Stimulated activated CD8-positive, alpha-beta memory T cell treated with anti-CD3 and anti-CD28 coated beads, Interleukin-12 subunit alpha, Interleukin-12 subunit beta, amount 100 ng/mL, for 24 hours (primary cell): ENCODE results near the gene OMP.
"Not testable (repeated sequence)": the region's sequence is repeated elsewhere in the genome, so short reads cannot be mapped to it uniquely, and the experiment has no call there.

Experiments used
- DNase-seq: peaks from one replicate; pipeline ENCODE4 v3.0.0-alpha.2; 2020; ENCODE audit errors: extremely low read depth

OMP gene

GRCh38 chr11:77086521-77087472, 15.8 kb upstream of the OMP start:
- no peak for DNase-seq

- DNase-seq, result no peak
These were observed 14.9 kb upstream of the OMP start for GRCh38 chr11:77087723-77088225.

DNA sequence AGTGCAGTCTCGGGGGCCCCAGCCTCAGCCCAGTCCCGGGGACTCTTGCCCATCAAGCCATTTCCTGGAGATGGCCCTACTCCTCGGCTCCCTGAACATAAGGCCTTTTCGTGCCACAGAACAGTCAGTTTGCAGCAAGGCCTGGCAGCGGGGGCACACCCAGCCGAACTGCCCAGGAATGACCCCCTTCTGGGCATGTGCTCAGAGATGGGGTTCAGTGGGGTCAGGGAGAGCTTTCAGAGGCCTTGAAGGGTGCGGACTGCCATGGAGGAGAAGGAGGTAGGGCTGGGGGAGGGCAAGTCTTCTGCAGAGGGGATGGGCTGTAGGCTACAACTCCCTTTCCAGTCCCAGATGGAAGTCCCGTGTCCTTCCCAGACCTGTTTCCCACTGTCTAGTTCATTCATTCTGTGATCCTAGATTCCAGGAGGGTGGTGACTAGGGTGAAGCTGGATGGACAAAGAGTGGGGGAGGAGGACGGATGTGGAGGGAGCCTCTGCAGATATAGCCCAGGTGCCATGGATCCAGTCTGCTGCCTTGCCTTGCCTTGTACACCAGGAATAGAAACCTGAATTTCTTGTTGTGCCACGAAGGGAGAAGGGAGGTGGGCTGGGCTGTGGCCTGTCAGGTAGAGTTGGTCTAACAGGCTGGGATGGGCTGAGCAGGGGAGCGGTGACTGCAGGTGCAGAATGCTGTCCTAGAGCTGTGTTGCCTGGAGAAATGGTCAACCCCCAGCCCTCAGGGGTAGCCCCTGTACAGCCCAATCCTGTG, 14.2 kb upstream of the OMP start:
- no peak for DNase-seq

DNA sequence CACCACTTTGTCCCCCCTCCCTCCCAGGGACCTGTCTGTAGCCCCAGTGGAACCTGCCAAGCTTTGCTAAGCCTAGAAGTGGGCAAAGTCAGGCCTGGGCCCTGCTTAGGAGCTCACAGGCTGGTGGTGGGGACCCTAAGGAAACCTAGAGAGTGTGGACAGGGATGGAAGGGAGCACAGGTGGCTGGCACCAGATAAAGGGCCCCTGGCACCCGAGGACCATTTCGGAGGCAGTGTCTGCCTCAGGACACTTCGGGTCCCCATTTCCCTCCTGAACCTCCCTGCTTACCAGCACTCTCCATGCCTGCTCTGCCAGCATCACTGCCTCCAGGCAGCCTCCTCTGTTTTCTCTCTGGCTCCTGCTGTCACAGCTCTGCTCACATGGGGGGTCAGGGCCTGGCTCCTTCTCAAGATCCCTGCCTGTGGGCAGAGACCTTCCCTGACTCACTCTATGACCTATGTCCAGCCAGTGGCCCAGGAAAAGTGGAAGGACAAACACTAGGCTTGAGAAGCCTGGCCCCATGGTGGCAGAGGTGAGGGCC, 13.6 kb upstream of the OMP start:
- DNase-seq, result no peak

DNA sequence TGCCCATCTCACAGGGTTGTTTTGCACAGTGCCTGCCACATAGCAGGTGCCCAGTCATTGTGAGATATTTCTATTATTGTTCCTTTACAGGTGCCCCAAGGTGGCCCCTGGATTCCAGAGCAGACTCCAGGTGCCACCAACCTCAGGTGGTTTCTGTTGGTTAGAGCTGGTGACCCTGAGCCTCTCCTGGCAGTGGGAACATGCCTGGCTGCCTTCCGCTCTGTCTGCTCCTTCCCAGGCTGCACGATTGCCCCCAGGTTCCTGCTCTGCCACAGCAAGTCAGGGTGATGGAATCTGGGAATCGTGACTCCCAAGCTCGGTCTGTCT, 12.6 kb upstream of the OMP start:
- no peak for DNase-seq

GRCh38 chr11:77090373-77091111, 12.1 kb upstream of the OMP start:
- DNase-seq, result no peak

- DNase-seq, result no peak
These were observed 11.3 kb upstream of the OMP start for GRCh38 chr11:77091146-77091940.

- no peak for DNase-seq
These were observed 10.3 kb upstream of the OMP start for GRCh38 chr11:77092382-77092781.

GRCh38 chr11:77093056-77093891, 9.4 kb upstream of the OMP start:
- no peak for DNase-seq

- DNase-seq, result no peak
These were observed 8.4 kb upstream of the OMP start for GRCh38 chr11:77093987-77094840.

GRCh38 chr11:77094841-77095365, 7.7 kb upstream of the OMP start:
- DNase-seq, result no peak

DNA sequence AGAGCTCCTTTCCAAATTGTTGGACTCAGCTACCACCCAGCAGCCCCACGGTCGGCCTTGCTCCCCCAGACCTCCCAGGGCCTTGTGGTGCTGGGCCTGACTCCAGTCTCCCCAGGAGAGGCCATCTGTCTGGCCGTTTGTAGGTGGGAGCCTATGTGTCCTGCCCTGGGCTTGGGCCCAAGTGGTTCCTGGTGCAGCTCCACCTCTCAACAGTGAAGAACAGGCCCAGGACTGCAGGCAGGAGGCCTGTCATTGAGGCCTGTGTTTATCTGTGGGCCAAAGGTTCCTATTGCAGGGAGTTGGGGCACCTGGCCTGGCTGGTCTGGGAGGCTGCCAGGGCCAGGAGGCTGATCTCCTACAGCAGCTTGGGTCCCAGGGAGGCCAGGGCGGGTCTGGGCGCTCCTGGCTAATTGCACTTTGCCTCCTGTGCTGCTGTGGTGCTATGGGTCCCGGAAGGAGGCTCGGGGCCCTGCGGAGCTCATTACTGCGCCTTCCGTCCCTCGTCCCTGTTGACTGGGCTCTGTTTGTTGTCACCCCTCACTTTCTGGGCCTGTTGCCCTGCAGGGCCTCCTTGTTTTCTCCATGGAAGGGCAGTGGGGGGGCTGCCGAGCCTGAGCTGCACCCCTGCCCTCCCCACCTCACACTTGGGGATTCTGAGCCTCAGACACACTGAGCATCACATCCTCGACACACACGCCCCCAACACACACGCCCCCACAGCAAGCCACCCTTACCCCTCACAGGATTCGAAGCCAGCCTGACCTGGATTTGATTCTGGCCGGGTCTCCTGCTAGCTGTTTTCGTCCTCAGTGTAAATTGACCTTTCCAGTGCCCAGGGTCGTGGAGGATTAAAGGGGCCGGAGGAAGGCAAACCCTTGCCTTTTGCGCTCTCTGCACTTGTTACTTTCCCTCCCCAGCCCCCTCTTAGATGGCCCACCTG, 6.8 kb upstream of the OMP start:
- DNase-seq, result no peak

GRCh38 chr11:77096591-77097019, 6.0 kb upstream of the OMP start:
- DNase-seq, result no peak

GRCh38 chr11:77097180-77097579, 5.5 kb upstream of the OMP start:
- not testable (repeated sequence) for DNase-seq

DNA sequence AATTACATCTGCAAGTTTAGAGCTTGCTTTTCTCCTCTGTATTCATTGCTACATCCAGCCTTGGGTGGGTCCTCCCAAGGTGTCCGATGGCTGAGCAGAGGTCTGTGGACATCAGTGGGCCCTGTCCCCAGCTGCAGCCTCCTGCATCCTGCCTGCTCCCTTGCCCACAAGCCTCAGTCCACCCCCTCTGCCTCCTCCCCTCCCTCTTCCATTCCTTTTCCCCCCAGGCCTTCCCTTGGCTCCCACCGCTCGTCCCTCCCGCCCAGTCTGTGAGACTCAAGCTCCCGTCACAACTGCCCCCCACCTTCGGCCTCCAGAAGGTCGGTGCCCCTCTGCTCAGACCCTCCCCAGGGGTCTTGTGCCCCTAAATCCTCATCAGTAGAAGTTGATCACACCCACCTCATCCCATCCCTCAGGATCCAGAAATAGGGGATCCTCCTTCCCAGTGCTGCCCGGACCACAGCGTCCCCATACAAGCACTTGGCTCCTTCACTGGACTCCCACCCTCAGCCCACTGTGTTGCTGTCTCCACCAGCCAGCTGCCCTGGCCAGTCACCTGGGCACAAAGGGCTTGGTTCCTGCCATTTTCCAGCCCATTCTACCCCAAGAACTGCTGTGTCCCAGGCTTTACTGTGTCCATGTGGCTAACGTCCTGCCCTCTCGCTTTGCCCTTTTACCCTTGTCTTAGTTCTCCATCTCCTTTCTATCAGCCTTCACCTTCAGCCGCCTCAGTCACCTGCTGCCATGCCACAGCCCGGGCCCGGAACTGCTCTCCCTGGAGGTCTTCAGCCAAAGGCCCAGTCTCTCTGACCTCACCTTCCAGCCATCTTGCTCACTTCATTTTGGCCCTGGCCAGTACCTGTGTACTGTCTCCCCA, 2.2 kb upstream of the OMP start:
- no peak for DNase-seq

DNA sequence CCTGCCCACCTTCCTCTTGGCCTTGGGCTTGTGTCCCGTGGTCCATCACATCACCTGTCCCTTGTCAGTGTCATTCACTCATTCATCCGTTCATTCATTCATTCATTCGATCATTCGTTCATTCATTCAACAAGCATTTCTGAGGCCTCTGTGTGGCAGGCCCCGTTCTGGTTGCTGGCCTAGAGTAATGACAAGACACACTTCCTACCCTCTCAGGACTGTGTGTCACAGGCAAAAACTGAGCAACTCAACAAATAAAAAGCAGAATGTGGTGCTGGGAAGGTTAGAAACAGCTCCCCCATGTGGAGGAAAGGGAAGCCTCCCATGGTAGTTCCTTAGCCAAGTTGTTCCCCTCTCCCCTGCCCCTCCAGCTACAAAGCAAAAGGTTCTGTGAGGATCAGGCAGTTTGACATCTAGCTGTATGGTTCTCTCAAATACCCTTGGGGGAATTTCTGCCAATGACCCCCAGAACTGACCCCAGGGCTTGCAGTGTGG, 1.6 kb upstream of the OMP start:
- no peak for DNase-seq

DNA sequence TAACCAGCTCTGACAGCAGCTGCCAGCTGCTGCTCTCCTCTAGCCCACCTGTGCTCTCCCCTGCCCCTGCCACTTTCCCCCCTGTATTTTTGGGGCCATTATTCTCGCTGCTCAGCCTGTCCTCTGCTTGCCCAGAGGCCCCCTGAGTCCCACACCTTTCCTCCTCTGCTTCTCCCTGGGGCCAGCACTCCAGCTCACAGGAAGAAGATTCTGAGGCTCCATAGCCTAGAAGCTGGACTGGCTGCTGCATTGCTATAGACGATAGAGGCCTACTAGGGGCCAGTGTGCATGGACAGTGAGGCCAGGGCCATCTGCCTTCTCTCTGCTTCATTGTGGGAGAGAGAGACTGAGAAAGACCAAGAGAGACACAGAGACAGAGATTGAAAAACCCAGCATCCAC, 679 bp downstream of the OMP start:
- no peak for DNase-seq
